ENCODE data around the gene FNDC3B.

Gene FNDC3B

GRCh38 chr3:172300862-172301261, 261.5 kb downstream of the FNDC3B start:
- in situ Hi-C loops (cut with MboI; ENCODE audit: low sequenced_read_pairs): no loop called here

GRCh38 chr3:172302203-172302602, 262.8 kb downstream of the FNDC3B start:
- in situ Hi-C loops (cut with MboI; ENCODE audit: low sequenced_read_pairs): no loop called here

GRCh38 chr3:172303181-172303580, 263.8 kb downstream of the FNDC3B start:
- in situ Hi-C loops (cut with MboI; ENCODE audit: low sequenced_read_pairs): no loop called here

- in situ Hi-C loops (cut with MboI; ENCODE audit: low sequenced_read_pairs): no loop called here
These were observed 264.7 kb downstream of the FNDC3B start for GRCh38 chr3:172303941-172304558.

- in situ Hi-C loops (cut with MboI; ENCODE audit: low sequenced_read_pairs): no loop called here
These were observed 266.2 kb downstream of the FNDC3B start for GRCh38 chr3:172305552-172305951.

- in situ Hi-C loops (cut with MboI; ENCODE audit: low sequenced_read_pairs): no loop called here
These were observed 266.6 kb downstream of the FNDC3B start for GRCh38 chr3:172305974-172306373.

GRCh38 chr3:172307141-172307560, 267.8 kb downstream of the FNDC3B start:
- in situ Hi-C loops (cut with MboI; ENCODE audit: low sequenced_read_pairs): no loop called here

GRCh38 chr3:172309059-172309458, 269.7 kb downstream of the FNDC3B start:
- in situ Hi-C loops (cut with MboI; ENCODE audit: low sequenced_read_pairs): no loop called here

- in situ Hi-C loops (cut with MboI; ENCODE audit: low sequenced_read_pairs): no loop called here
These were observed 270.5 kb downstream of the FNDC3B start for GRCh38 chr3:172309741-172310427.

GRCh38 chr3:172310428-172310760, 271.0 kb downstream of the FNDC3B start:
- in situ Hi-C loops (cut with MboI; ENCODE audit: low sequenced_read_pairs): no loop called here

GRCh38 chr3:172311217-172311616, 271.8 kb downstream of the FNDC3B start:
- in situ Hi-C loops (cut with MboI; ENCODE audit: low sequenced_read_pairs): no loop called here

GRCh38 chr3:172312001-172312400, 272.6 kb downstream of the FNDC3B start:
- in situ Hi-C loops (cut with MboI; ENCODE audit: low sequenced_read_pairs): no loop called here

GRCh38 chr3:172312711-172313110, 273.3 kb downstream of the FNDC3B start:
- in situ Hi-C loops (cut with MboI; ENCODE audit: low sequenced_read_pairs): no loop called here

- in situ Hi-C loops (cut with MboI; ENCODE audit: low sequenced_read_pairs): no loop called here
These were observed 274.3 kb downstream of the FNDC3B start for GRCh38 chr3:172313671-172314070.

- in situ Hi-C loops (cut with MboI; ENCODE audit: low sequenced_read_pairs): no loop called here
These were observed 275.3 kb downstream of the FNDC3B start for GRCh38 chr3:172314591-172315160.

GRCh38 chr3:172315401-172316091, 276.2 kb downstream of the FNDC3B start:
- in situ Hi-C loops (cut with MboI; ENCODE audit: low sequenced_read_pairs): no loop called here

- in situ Hi-C loops (cut with MboI; ENCODE audit: low sequenced_read_pairs): no loop called here
These were observed 277.4 kb downstream of the FNDC3B start for GRCh38 chr3:172316758-172317157.

GRCh38 chr3:172317481-172317880, 278.1 kb downstream of the FNDC3B start:
- in situ Hi-C loops (cut with MboI; ENCODE audit: low sequenced_read_pairs): no loop called here

GRCh38 chr3:172317984-172318383, 278.6 kb downstream of the FNDC3B start:
- in situ Hi-C loops (cut with MboI; ENCODE audit: low sequenced_read_pairs): no loop called here

- in situ Hi-C loops (cut with MboI; ENCODE audit: low sequenced_read_pairs): no loop called here
These were observed 280.2 kb downstream of the FNDC3B start for GRCh38 chr3:172319595-172319994.

GRCh38 chr3:172320468-172320867, 281.1 kb downstream of the FNDC3B start:
- in situ Hi-C loops (cut with MboI; ENCODE audit: low sequenced_read_pairs): no loop called here

- in situ Hi-C loops (cut with MboI; ENCODE audit: low sequenced_read_pairs): no loop called here
These were observed 281.7 kb downstream of the FNDC3B start for GRCh38 chr3:172321035-172321434.
